ENCODE results near the gene TBC1D22A.

DNA sequence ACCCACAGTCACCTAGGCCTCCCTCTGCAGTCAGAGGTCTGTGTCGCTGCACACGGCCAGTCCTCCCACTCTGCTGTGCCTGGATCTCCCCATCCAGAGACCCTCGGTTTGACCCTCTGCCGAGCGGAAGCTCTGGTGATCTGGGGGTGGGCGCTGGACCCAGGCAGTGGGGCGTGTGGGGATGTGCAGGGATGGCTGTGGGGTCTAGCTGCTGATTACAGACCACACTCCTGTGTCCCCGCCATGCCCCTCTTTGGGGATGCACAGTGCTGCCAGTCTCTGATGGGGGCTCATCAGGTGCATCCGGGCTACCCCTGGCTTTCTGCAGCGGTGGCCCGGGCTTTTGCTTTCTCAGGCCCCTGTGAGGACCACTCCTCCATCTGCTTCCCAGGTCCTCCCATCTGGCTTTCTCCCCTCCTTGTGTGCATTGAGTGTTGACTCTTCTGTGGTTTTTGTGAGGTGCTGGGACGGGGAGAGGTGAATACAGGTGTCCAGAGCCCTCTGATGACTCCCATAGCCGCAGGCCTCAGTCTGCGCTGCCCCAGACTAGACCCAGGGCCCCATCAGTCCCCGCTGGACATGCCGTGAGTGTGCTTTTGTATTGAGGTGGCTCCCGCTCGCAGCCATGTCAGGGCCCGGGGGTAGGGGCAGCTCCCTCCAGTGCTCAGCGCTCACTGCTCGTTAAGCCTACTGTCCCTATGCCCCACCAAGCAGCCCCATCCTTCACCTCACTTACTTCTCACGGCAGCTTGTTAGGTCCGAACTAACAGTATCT, 251.6 kb downstream of the TBC1D22A start:
- TF ChIP-seq, protein P1, sequence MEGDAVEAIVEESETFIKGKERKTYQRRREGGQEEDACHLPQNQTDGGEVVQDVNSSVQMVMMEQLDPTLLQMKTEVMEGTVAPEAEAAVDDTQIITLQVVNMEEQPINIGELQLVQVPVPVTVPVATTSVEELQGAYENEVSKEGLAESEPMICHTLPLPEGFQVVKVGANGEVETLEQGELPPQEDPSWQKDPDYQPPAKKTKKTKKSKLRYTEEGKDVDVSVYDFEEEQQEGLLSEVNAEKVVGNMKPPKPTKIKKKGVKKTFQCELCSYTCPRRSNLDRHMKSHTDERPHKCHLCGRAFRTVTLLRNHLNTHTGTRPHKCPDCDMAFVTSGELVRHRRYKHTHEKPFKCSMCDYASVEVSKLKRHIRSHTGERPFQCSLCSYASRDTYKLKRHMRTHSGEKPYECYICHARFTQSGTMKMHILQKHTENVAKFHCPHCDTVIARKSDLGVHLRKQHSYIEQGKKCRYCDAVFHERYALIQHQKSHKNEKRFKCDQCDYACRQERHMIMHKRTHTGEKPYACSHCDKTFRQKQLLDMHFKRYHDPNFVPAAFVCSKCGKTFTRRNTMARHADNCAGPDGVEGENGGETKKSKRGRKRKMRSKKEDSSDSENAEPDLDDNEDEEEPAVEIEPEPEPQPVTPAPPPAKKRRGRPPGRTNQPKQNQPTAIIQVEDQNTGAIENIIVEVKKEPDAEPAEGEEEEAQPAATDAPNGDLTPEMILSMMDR (IDR thresholded peaks at IDR 0.05) = no peak
- TF ChIP-seq POLR2A (IDR thresholded peaks at IDR 0.05) = no peak
- TF ChIP-seq POLR2AphosphoS5 (IDR thresholded peaks at IDR 0.05) = no peak
- no peak for TF ChIP-seq EP300 (IDR thresholded peaks at IDR 0.05; ENCODE audit: low read depth)

Measured in transverse colon (tissue), 4 donors.